Measurements from ENCODE around the gene VAX1. TPM values are rescaled to one million over a fixed set of nuclear protein-coding genes. Genes with fewer than 3 reads are reported as not detected.
A peak's percentile ranks its signal among the peaks of the same experiment; 100 is the strongest.
"Not testable (repeated sequence)": the region's sequence is repeated elsewhere in the genome, so short reads cannot be mapped to it uniquely, and the experiment has no call there.

The VAX1 gene
- total RNA-seq, 1 experiment from 2014 or later, result 0.04 TPM

- DNase-seq (ENCODE audit: low spot score), result no peak
- TF ChIP-seq ATF1 (CRISPR knock-in tag; IDR thresholded peaks at IDR 0.05), result no peak
- no peak for TF ChIP-seq IRF2 (CRISPR knock-in tag; IDR thresholded peaks at IDR 0.05; ENCODE audit: borderline replicate concordance, low read depth)
- TF ChIP-seq, protein P1, sequence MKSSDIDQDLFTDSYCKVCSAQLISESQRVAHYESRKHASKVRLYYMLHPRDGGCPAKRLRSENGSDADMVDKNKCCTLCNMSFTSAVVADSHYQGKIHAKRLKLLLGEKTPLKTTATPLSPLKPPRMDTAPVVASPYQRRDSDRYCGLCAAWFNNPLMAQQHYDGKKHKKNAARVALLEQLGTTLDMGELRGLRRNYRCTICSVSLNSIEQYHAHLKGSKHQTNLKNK (CRISPR knock-in tag; IDR thresholded peaks at IDR 0.05), result no peak
- TF ChIP-seq NFE2L1 (CRISPR knock-in tag; IDR thresholded peaks at IDR 0.05), result no peak
- TF ChIP-seq EMX1 (CRISPR knock-in tag; IDR thresholded peaks at IDR 0.05), result no peak
- TF ChIP-seq PRRX2 (CRISPR knock-in tag; IDR thresholded peaks at IDR 0.05), result no peak
- TF ChIP-seq, protein P2, sequence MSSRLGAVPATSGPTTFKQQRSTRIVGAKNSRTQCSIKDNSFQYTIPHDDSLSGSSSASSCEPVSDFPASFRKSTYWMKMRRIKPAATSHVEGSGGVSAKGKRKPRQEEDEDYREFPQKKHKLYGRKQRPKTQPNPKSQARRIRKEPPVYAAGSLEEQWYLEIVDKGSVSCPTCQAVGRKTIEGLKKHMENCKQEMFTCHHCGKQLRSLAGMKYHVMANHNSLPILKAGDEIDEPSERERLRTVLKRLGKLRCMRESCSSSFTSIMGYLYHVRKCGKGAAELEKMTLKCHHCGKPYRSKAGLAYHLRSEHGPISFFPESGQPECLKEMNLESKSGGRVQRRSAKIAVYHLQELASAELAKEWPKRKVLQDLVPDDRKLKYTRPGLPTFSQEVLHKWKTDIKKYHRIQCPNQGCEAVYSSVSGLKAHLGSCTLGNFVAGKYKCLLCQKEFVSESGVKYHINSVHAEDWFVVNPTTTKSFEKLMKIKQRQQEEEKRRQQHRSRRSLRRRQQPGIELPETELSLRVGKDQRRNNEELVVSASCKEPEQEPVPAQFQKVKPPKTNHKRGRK (CRISPR knock-in tag; IDR thresholded peaks at IDR 0.05; ENCODE audit: borderline replicate concordance), result no peak
- TF ChIP-seq SP1 (CRISPR knock-in tag; conservative IDR thresholded peaks at IDR 0.05), result no peak
- TF ChIP-seq, protein P3, sequence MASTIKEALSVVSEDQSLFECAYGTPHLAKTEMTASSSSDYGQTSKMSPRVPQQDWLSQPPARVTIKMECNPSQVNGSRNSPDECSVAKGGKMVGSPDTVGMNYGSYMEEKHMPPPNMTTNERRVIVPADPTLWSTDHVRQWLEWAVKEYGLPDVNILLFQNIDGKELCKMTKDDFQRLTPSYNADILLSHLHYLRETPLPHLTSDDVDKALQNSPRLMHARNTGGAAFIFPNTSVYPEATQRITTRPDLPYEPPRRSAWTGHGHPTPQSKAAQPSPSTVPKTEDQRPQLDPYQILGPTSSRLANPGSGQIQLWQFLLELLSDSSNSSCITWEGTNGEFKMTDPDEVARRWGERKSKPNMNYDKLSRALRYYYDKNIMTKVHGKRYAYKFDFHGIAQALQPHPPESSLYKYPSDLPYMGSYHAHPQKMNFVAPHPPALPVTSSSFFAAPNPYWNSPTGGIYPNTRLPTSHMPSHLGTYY (CRISPR knock-in tag; IDR thresholded peaks at IDR 0.05), result no peak
- TF ChIP-seq, protein P4, sequence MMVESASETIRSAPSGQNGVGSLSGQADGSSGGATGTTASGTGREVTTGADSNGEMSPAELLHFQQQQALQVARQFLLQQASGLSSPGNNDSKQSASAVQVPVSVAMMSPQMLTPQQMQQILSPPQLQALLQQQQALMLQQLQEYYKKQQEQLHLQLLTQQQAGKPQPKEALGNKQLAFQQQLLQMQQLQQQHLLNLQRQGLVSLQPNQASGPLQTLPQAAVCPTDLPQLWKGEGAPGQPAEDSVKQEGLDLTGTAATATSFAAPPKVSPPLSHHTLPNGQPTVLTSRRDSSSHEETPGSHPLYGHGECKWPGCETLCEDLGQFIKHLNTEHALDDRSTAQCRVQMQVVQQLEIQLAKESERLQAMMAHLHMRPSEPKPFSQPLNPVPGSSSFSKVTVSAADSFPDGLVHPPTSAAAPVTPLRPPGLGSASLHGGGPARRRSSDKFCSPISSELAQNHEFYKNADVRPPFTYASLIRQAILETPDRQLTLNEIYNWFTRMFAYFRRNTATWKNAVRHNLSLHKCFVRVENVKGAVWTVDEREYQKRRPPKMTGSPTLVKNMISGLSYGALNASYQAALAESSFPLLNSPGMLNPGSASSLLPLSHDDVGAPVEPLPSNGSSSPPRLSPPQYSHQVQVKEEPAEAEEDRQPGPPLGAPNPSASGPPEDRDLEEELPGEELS (CRISPR knock-in tag; IDR thresholded peaks at IDR 0.05), result no peak
- no peak for TF ChIP-seq KAT7 (CRISPR knock-in tag; IDR thresholded peaks at IDR 0.05; ENCODE audit: borderline replicate concordance)
- no peak for TF ChIP-seq ESRRA (CRISPR knock-in tag; IDR thresholded peaks at IDR 0.05; ENCODE audit: borderline replicate concordance)
- no peak for TF ChIP-seq NFATC4 (CRISPR knock-in tag; IDR thresholded peaks at IDR 0.05)
- TF ChIP-seq ETV6 (CRISPR knock-in tag; IDR thresholded peaks at IDR 0.05), result no peak
- no peak for TF ChIP-seq ZBTB21 (CRISPR knock-in tag; IDR thresholded peaks at IDR 0.05; ENCODE audit: borderline replicate concordance)
- no peak for TF ChIP-seq ZNF317 (CRISPR knock-in tag; IDR thresholded peaks at IDR 0.05; ENCODE audit: borderline replicate concordance, low read depth)
- no peak for TF ChIP-seq JAZF1 (CRISPR knock-in tag; IDR thresholded peaks at IDR 0.05)
- no peak for TF ChIP-seq NR1H2 (CRISPR knock-in tag; IDR thresholded peaks at IDR 0.05)
- Mint-ChIP-seq H3K36me3 (no peaks in the 10 kb centered on the region), H3K27ac (no peak overlapping the region), H3K9me3 (peaks cover 3% of the 10 kb centered on the region; the same call in 1 of the 2 replicates), H3K27me3 (ENCODE audit: low read depth) (peaks cover 4% of the 10 kb centered on the region; the same call in 1 of the 2 replicates), H3K4me3 (no peak overlapping the region), H3K4me1 (0 out of 2 replicates have a peak, but pooled peaks cover 6% of the 10 kb centered on the region)
- ChIA-PET POLR2A (no interaction called here), CTCF (no interaction called here)
- no peak for ATAC-seq
Measured at GRCh38 chr10:117086546-117086945, 51.5 kb downstream of the VAX1 start.

- H3K27me3 Mint-ChIP-seq (ENCODE audit: low read depth); H3K4me1 Mint-ChIP-seq; H3K9me3 Mint-ChIP-seq; ATAC-seq; H3K36me3 Mint-ChIP-seq; POLR2A ChIA-PET: not testable (repeated sequence)
- DNase-seq (ENCODE audit: low spot score), result peak; percentile 62
- CTCF ChIA-PET, result interaction anchor here (1.4 to 1.7 kb wide), 2 partner anchors 249 to 402 kb away, joined by 3 to 4 read pairs; no protein-coding TSS in a partner anchor
- H3K27ac Mint-ChIP-seq, result 0 out of 2 replicates have a peak overlapping the region, but pooled peaks have one; percentile 57
- H3K4me3 Mint-ChIP-seq, result peak overlapping the region; percentile 84
Measured at GRCh38 chr10:117084421-117085246, 53.4 kb downstream of the VAX1 start.

Small RNAs within 50 kb of the gene (microRNA-seq; reads per million reads assigned to microRNA genes)
- gene MIR3663 (ENCODE audit: borderline number of aligned reads), result 1.0 reads per million

Other genes with a start within 250 kb of the VAX1 start
- gene SHTN1, start 133.1 kb downstream of the VAX1 start, total RNA-seq (2021), result 9.9 to 11.2 TPM (median 11.0 TPM) in 3 replicates
- gene KCNK18, start 59.2 kb upstream of the VAX1 start, total RNA-seq (2021), result not detected in 3 replicates
- 5.9 to 7.1 TPM (median 7.1 TPM) in 3 replicates for gene SLC18A2, start 102.8 kb upstream of the VAX1 start, total RNA-seq (2021)
- 41.8 to 52.7 TPM (median 43.3 TPM) in 3 replicates for gene PDZD8, start 237.2 kb upstream of the VAX1 start, total RNA-seq (2021)

Data from WTC11 (cell line).